HG03095 (cell line): ENCODE data around the gene ZNF804A.

Experiments used
- ATAC-seq: cut with Tn5 transposase; IDR thresholded peaks from one replicate; pipeline ENCODE4 v1.9.1; 2021; ENCODE audit warnings: moderate library complexity; ENCODE audit not compliant: unreplicated experiment

Gene ZNF804A

GRCh38 chr2:184602734-184603133 is 4.4 kb downstream of the ZNF804A start:
- no peak for ATAC-seq

DNA sequence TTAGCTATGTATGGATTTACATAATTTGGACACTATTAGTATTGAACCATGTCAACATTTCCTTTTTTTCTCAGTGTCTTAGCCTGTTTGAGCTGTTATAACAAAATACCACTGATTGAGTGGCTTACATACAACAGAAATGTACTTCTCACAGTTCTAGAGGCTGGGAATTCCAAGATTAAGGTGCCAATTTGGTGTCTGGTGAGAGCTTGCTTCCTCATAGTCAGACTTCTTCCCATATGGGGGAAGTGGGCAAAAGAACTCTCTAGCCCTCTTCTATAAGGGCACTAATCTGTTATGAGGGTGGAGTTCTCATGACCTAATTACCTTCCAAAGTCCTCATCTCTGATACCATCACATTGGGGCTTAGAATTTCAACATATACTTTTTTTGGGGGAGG is 12.6 kb downstream of the ZNF804A start:
- ATAC-seq = no peak

DNA sequence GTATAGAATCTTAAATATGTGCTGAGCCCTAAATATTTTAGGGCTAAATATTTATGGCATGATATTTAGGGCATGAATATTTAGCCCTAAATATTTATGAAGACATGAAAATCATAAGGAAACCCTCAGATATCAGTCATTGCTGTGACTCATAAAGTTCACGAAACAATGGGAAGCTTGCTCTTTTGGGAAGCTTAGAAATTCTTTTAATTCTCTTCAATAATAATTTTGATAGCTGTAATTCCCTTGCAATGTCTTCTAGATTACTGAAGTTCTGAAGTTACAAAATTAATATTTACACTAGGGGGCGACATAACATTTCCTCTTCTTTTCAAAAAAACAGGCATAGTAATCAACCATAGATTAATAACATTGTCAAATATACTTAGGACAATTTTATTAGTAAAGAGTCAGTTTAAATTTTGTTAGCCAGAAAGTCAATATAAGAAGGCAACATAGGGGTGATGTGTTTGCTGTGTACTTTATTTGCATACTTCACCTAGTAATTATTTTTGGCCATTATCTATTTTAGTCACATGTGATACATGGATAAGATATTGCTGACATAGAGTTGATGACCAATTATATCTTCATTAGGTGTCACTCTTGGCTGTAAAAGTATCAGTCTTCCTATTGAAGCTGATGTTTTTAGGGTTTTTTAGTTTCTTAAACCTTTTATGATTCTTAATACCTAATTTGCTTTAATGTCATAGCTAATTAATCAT is 13.2 kb downstream of the ZNF804A start:
- no peak for ATAC-seq

- ATAC-seq = no peak
These were observed 22.0 kb downstream of the ZNF804A start for GRCh38 chr2:184620367-184620766.

GRCh38 chr2:184624311-184624710 is 26.0 kb downstream of the ZNF804A start:
- ATAC-seq = no peak

DNA sequence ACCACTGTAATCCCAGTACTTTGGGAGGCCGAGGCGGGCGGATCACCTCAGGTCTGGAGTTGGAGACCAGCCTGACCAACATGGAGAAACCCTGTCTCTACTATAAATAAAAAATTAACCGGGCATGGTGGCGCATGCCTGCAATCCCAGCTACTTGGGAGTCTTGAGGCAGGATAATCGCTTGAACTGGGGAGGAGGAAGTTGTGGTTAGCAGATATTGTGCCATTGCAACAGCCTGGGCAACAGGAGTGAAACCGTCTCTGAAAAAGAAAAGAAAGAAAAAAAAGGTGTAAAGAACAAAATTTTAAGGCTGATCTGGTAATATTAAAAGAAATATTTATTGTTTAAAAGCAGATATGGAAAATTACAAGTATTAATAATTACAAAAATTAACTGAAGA is 29.7 kb downstream of the ZNF804A start:
- no peak for ATAC-seq

DNA sequence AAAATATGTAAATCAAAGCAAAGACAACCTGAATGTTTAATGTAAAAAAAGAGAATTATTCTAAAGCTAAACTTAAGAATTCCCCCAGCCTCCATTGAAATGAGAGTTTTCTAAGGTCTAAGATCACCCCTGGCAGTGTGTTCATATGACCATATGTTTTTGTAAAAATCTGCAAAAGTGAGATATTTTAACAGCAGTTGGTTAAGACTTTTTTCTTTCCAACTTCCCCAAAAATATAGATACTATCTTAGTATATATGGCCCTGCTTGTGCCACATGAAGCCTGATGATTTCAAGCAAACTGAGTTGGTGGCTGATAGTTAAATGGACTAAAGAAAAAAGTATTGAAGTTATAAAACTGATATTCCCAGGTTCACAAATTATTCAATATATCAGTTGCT is 35.4 kb downstream of the ZNF804A start:
- ATAC-seq = no peak

GRCh38 chr2:184637781-184638180 is 39.5 kb downstream of the ZNF804A start:
- no peak for ATAC-seq

DNA sequence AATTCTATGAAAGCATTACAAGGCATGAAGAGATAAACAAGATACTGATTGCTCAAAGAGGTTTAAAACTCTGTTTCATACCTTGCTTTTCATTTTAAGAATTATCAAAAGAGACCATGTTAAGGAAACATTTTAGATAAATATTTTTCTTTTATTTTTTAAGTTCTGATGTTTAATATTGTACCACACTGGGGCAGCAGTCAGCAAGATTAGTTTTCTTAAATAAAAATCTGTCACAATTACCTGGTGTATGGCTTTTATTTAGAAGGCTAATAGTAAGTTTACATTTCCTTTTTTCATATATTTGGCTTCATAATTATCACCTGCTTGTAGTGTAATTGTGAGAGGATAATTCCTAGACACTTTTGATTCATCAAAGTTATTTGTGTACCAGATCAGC is 46.4 kb downstream of the ZNF804A start:
- no peak for ATAC-seq

- ATAC-seq = no peak
These were observed 47.8 kb downstream of the ZNF804A start for GRCh38 chr2:184646177-184646576.

- no peak for ATAC-seq
These were observed 48.3 kb downstream of the ZNF804A start for GRCh38 chr2:184646593-184646992.

- no peak for ATAC-seq
These were observed 56.6 kb downstream of the ZNF804A start for GRCh38 chr2:184654945-184655344.

DNA sequence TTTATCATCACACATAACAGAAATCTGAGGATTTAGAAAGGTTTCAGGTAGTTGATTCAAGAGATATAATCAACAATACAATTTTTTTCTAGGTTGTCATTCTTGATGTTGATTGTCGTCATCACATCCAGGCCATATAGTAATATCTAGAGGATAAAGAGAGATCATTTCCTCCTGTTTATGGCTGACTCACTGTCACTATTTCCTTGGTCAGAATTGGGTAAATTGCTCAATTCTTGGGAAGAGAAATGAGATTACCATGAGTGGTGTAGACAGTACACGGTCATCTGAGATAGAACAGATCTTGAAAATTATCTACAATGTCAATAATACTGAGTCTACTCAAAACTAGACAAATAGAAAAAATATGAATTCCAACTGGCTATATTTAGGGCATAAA is 78.8 kb downstream of the ZNF804A start:
- no peak for ATAC-seq

- ATAC-seq = no peak
These were observed 81.1 kb downstream of the ZNF804A start for GRCh38 chr2:184679219-184680018.

- ATAC-seq = no peak
These were observed 82.5 kb downstream of the ZNF804A start for GRCh38 chr2:184680825-184681224.

DNA sequence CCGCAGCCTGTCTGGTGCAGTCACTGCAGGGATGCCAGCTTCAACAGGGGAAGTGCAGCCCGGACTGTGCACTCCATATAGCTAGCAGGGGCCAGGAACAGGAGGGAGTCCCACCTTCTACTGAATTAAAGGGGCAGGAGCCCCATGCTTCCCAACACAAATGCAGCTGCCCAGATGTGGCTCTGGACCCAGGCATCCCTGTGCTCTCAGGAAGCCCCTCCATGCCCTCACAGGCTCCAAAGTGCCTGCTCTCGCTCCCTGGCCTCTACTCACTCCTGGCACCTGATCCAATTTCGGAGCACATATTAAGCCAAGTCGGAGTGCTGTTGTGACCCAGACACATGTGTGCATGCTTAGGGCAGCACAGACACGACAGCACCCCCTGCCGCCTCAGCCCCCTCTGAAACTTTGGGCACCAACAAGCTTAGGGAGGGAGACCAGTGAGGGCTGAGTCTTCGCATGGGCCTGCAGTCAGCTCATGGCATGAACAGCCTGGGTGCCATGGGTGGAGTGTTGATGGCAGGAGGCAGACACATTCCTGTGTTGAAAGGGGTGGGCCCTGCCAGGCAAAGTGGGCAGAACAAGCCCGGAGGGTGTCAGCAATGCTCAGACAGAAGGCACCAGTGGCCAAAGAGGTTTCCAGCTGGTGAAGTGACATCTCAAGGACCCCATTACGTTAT is 83.5 kb downstream of the ZNF804A start:
- no peak for ATAC-seq

- no peak for ATAC-seq
These were observed 85.6 kb downstream of the ZNF804A start for GRCh38 chr2:184683911-184684310.

GRCh38 chr2:184685999-184686841 is 87.9 kb downstream of the ZNF804A start:
- ATAC-seq = no peak

GRCh38 chr2:184689638-184690037 is 91.3 kb downstream of the ZNF804A start:
- ATAC-seq = no peak

DNA sequence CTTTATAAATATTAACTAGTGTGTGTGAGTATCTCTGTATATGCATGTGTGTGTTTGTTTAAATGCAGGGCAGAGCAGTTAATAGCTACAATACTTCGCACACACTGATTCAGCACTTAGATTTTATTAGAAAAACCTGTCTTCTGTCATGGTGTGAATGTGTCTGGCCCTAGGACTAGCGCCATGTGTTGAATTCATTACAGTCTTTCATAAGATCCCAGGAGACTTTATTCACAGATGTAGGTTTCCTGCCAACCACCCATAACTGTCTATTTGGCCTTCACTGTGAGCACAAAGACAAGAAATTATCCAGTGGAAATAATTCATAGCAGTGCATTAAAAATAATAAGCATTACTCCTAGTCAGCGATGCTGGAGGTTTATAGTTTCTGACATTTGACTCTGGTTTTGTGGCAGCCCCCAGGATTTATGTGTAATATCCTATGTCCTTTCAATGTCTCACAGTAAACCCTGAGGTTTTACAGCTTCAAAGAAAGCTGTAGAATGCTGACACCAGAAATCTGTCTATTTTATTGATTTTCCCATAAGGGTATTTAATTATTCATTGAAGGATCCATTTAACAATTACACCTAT is 93.9 kb downstream of the ZNF804A start:
- ATAC-seq = no peak

DNA sequence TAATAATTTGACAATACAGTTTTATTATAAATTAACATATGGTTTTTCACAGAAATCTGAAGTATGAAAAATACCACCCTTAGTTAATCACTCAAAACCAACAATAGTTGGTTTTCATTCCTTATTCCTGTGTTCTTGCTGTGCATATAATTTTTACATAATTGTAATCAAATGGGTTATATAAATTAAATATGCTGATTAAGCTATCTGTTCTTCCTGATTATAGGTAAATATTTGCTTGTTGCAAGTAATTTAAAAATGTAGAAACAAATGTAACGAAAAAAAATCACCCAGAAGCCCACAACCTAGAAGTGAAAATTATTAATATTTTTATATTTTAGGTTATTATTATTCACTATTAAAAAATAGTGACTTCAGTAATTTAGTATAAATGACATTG is 98.3 kb downstream of the ZNF804A start:
- no peak for ATAC-seq
